Epidermal melanocyte (primary cell): ENCODE measurements around the gene EPHA10.

ENCODE experiments used
- DNase-seq: peaks from one replicate; pipeline ENCODE4 v3.0.0; 2011; ENCODE audit warnings: low spot score; ENCODE audit not compliant: insufficient read length

The EPHA10 gene

DNA sequence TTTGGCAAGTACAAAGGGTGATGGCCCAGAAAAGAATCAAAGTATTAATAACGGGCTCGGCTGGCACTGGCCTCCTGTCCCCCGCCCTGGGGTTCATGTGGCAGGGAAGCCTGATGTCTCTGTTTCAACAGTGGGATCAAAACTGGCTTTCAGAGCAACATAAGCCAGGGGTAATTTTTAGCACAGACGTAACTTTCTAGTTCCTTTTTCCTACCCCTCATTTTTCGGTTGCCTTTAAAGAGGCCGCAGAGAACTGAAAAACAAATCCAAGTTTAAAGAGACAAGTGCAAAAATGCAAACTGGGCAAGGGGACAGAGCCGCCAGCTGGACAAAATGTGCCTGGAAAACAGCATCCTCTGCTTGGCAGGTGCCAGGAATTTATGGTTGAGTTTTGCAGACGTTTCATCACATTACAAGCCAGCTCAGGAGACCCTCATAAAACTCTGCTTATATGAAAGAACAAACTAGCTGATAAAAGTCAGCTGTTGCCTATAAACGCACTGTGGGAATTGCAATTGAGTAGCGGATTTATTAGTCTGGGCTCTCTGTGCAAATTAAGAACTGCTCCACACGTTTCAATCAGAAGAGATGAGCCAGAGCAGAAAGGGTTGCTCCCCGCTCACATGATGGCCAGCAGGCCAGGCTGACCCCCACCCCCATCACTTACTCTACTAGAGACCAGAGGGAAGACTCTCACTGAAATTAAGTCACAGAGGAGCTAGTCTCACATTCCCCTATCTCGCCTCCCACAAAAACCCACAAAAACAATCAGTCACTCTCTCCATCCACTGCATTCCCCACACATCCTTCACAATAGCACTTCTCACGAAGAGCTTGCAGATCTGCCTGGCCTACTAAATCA lies 88.4 kb downstream of the EPHA10 start:
- no peak for DNase-seq

DNA sequence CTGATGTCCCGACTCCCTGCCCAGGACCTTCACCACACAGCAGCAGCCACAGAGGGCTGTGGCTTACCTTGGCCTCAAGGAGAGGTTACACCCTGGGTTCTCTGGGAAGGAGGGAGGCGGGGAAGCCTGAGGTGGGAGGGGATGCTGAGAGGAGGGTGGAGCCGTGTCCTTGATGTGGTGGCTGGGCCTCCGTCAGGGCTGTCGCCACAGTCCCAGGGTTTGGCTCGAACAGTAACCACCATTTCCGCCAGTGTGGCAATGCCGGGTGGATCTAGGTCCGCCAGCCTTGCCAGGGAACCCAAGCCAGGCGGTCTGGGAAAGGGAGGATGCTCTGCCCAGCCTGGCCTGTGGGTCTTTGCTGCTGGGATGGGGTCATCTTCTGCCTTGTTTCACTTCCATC lies 91.0 kb downstream of the EPHA10 start:
- DNase-seq: no peak

DNA sequence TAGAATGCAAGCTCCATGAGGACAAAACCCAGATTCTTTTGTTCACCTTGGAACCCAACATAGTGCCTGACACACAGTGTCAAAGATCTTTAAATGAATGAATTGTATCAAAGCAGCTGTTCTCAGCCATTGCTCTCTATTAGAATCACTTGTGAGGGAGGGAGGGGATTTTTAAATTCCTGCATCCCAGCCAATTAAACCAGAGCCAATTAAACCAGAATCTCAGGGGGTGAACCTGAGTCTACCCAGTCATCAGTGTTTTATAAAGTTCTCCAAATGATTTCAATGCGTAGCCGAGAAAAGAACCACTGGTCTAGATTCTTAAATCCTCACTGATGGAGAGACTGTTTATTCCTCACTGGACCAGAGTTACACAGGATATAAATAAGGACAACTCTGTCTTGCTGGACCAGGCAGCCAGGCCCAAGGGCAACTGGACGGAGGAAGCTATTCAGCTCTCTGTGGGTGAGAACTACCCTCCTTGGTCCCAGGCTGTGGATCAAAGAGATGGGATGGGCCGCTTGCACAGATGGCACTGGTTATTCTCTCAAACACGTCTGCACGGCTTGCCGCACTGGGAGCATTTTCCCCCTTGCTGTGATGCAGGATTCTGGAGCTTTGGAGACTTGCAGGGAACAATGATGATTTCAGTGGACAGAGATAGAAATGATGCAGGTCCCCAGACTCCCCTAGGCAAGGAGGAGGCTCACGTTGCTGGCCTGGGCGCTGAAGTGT lies 92.6 kb downstream of the EPHA10 start:
- DNase-seq: no peak

DNA sequence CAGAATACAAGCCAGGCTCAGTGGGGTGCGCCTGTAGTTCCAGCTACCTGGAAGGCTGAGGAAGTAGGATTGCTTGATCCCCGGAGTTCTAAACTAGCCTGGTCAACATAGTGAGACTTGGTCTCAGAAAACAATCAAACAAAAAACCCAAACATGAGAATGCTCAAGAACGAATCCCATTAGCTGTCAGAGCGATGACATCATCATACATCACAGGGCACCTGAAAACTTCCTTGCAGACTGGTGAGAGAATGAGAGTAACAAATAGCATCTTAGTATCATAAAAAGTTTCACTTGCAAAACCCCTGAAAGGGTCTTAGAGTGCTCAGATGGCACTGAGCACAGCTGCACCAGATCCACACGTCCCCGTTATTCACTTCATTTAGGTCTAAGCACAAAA lies 93.7 kb downstream of the EPHA10 start:
- DNase-seq: no peak

DNA sequence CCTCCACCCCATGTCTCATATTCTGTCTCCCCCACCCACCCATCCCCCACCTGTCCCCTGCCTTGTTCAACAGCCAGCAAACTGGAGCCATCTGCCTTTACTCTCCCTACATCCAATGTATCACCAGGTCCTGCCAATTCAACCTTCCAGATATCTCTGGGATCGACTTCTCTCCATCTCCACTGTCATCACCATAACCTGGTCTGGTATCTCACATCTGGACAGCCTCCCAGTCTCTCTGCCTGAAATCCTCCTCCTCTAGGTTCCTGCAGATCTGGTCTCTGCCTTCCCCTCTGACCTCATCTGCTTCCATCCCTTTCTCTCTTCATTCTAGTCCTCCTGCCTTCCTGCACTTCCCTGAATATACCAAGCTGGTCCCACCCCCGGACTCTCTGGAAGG lies 94.8 kb downstream of the EPHA10 start:
- no peak for DNase-seq

DNA sequence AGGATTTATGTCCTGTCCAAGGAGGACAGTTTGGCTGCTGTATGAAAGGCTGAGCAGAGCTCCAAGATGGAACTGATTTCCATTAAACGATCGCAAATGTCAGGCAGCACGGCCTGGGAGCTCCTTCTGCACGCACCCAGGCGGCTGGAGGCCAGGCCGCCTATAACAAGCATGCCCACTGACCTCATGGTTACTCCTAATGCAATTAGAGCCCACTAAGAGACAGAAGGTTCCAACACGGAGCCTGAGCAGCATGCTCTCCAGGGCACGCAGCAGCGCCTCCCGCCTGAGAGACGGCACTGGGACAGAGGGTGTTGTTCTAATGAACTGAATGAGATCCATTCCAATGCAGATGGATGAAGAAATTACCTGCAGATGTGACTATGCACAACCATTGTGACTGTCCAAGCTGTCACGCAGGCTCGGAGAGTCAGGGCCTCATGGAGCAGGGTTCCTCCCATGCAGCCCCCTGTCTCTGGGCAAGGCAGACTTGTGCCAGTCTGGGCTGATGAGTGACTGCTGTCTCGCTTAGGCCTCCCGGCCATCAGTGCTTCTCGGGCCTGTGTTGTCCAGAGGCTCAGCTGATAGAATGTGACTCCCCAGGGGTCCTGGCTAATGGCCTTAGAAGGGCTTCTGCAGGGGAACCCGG lies 97.8 kb downstream of the EPHA10 start:
- DNase-seq: peak; percentile 49

DNA sequence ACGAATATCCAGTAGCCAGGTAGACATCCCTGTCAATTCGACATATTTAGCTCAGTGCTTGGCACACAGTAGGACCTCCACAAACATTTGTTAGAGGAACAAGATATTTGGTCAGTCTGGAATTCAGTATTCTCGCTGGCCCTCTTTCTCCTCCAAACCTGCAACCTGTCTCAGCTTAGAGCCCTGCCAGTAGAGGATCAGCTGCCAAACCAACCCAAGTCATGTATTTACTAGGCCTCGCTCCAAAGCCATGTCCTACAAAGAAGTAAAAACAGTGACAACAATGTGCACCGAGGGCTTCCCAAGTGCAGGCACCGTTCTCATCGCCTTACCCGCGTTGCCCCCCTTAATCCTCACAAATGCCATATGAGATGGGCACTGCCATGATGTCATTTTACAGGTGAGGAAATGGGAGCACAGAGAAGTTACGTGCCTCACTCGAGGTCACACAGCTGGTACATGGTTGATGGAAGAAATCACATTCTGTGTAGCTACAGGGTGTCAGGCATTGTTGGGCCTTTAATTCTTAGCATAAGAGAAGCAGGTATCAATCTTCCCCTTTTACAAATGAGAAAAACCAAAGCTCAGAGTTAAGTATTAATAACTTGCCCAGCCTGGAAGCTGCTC lies 98.6 kb downstream of the EPHA10 start:
- DNase-seq: no peak
